GM12801 (cell line): Measurements from ENCODE around the gene PALLD.

Source experiments
- CTCF ChIP-seq: IDR thresholded peaks from one replicate; pipeline ENCODE4 v1.5.1; 2011; ENCODE audit warnings: control low read depth; ENCODE audit not compliant: insufficient read length; ENCODE audit errors: extremely low read depth

The PALLD gene

GRCh38 chr4:168631241-168632162, 134.7 kb downstream of the PALLD start:
- no peak for TF ChIP-seq CTCF

- TF ChIP-seq CTCF: no peak
These were observed 135.5 kb downstream of the PALLD start for GRCh38 chr4:168632301-168632725.

GRCh38 chr4:168633064-168633463, 136.2 kb downstream of the PALLD start:
- no peak for TF ChIP-seq CTCF

DNA sequence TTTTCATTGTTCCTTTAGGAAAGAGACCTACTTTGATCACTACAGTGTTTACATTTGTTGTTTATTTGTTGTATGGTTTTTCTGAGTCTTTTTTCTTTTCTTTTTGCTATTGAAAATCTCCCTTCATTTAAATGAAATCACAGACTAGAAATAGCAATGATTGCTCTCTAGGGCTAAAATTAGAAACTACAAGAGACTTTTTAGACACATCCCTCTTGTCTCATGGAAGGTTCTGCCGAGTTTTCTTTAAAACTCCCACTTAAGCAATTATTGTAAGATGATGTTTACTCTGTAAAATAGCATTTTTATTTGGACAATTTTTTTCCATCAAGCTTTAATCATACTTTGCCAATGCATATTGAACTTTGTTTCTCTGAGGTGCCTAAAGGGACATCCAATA, 136.6 kb downstream of the PALLD start:
- TF ChIP-seq CTCF: no peak

- TF ChIP-seq CTCF: no peak
These were observed 137.5 kb downstream of the PALLD start for GRCh38 chr4:168634276-168634802.

- TF ChIP-seq CTCF: no peak
These were observed 139.2 kb downstream of the PALLD start for GRCh38 chr4:168636040-168636439.

DNA sequence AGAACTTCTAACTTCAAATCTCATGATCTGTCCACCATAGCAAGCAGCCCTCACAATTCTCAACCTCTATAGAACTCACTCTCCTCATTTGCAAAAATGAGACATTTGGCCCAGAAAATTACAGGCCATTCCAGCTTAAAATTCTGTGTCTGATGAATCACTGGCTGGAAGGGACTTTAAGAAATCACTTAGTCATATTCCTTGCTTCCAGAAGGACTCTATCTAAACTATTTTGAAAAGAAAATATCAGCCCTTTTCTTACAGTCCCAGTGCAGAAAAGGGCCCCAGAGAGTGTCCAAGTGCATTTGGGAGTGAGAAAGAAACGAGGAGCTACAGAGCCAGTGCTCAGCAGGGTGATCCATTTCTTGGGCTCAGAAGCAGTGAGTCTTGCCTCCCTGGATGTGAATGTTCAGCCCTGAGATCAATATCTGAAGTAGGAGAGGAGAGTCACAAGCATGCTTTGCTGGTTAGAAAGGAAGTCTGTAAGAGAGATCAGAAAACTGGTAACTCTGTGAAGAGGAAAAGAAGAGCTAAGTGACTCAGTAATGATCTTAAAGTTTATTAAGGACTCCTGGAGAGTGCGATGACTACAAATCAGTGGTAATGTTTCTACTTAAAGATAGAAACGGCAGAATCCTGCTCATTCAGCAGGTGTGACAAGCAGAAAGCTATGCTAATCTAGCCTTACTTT, 139.8 kb downstream of the PALLD start:
- TF ChIP-seq CTCF: no peak
